GM18511 (cell line): ENCODE measurements around the gene SMC3.
"Not testable (repeated sequence)": the region's sequence is repeated elsewhere in the genome, so short reads cannot be mapped to it uniquely, and the experiment has no call there.

Experiments used
- ATAC-seq: cut with Tn5 transposase; IDR thresholded peaks from one replicate; pipeline ENCODE4 v1.9.1; 2021; ENCODE audit warnings: mild to moderate bottlenecking, moderate library complexity; ENCODE audit not compliant: unreplicated experiment

SMC3 gene

DNA sequence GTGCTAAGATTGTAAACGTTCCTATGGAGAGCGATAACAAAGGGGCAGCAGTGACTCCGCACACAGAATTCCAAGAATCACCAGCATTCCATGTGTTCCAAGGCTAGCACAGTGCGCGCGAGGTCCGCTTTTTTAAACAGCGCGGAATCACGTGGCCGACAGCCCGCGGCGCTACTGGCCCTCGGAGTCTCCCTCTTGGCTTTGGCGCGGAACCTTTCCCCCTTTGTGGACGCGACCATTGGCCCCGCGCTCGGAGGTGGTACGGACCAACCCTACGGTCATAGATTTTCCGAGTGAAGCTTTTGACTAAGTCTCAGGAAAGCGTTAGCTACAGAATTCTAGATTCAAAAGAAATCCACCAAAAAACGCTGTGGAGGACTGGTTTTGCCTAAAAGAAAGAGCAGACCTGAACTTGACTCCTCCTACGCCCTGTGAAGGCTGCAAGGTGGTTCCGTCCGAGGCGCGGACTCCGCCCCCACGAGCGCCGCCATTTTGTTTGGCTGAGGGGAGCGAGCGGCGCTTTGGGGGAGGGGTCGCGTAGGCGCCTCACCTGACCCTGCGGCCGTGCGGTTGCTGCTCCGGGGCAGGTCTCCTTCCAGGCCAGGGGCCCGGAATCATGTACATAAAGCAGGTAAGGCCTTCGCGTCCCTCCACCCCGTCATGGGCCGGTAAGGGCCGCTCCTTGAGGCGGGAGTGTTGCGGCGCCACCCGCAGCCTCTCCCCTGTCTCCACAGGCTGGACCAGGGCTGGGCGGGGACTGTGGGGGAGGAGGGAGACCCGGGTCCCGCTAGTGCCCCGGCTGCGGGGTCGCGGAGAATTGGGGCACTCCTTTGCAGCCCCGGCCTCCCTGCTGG is at the start of gene SMC3:
TSS of gene SMC3 (plus strand) at position 495 of the 854 bp plus-strand sequence. CDS start at position 617, 122 bp downstream.
- ATAC-seq: peak; percentile 88

DNA sequence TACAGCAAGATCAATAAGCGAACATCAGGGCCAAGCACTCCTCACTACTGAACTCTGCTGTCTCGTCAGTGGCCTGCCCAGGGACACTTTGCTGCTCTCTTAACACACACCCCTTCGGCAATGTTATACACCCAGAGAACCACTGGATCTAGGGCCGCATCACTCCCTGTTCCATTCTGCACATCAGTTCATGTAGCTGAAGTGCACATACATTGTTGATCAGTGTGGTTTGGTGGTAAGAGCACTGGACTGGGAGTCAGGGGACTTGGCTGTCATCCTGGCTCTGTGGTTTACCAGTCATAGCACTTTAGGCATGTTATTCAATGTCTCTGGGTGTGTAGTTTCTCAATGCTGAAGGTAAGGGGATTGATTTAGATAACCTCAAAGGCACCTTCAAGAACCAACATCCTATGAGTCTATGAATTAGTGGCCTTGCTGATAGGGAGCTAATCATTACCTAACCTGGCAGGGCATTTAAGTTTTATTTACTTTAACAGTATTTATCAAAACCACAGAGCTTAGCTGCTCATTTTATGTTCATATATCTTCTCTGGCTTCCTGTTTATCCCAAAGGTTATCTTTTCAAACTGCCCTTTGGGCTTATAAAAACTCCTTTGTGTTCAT is 45.0 kb upstream of the SMC3 start:
- peak; percentile 58 for ATAC-seq

DNA sequence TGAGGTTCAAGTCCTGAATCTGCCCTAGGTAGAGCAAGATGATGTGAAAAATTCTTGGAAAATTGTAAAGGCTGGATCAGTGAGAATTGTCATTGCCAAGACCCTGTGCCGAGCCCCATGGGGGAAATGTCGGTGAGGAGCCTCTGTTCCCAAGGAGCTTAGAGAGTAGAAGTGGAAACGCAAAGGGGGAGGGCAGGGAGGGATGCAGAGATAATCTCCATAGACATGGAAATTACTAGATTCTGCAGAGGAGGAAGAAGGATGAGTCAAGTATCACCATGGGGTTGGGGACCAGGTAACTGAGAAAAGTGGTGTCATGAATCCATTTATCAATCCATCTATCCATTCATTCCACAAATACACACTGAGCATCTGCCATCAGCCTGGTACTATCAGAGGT is 43.8 kb upstream of the SMC3 start:
- ATAC-seq: no peak

- ATAC-seq: no peak
Measured at GRCh38 chr10:110524179-110524858, 43.2 kb upstream of the SMC3 start.

DNA sequence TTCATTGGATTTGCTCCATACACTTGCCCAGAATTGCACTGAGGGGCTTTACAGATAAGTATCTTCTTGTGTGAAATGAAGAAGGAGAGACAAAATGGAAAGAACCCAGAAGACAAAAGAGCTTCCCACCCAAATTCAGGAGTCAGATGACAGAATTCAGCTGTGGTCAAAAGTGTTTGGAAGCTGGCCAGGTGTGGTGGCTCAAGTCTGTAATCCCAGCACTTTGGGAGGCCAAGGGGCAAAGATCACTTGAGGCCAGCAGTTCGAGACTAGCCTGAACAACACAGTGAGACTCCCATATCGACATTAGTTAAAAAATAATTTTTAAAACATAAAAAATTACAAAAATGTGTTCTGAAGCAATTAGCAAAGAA is 42.6 kb upstream of the SMC3 start:
- ATAC-seq: no peak

GRCh38 chr10:110525349-110526260 is 41.9 kb upstream of the SMC3 start:
- ATAC-seq: no peak

GRCh38 chr10:110527731-110528171 is 39.7 kb upstream of the SMC3 start:
- ATAC-seq: no peak

GRCh38 chr10:110528224-110528996 is 39.1 kb upstream of the SMC3 start:
- peak; percentile 9 for ATAC-seq

- ATAC-seq: peak; percentile 79
Measured at GRCh38 chr10:110528997-110529524, 38.4 kb upstream of the SMC3 start.

GRCh38 chr10:110529596-110530011 is 37.9 kb upstream of the SMC3 start:
- peak; percentile 38 for ATAC-seq

GRCh38 chr10:110530131-110530831 is 37.2 kb upstream of the SMC3 start:
- no peak for ATAC-seq

- no peak for ATAC-seq
Measured at GRCh38 chr10:110531687-110532086, 35.8 kb upstream of the SMC3 start.

- ATAC-seq: not testable (repeated sequence)
Measured at GRCh38 chr10:110532628-110533027, 34.9 kb upstream of the SMC3 start.

DNA sequence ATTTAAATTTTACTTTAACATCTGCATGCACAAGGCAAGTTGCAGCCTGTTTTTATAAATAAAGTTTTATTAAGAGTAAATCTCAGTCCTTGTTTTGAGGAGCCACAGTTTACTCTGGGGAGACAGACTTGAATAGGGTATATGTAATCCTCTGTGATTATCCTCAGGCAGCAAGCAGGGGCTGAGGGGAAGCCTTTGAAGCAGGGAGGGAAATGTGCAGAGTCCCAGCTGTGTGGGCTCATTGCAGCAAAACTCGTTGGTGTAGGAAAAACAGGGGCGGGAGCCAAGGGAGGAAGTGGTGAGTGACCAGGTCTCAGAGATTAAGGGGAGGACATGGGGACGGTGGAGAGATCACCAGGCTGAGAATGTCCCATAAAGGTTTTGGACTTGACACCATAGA is 34.3 kb upstream of the SMC3 start:
- no peak for ATAC-seq

DNA sequence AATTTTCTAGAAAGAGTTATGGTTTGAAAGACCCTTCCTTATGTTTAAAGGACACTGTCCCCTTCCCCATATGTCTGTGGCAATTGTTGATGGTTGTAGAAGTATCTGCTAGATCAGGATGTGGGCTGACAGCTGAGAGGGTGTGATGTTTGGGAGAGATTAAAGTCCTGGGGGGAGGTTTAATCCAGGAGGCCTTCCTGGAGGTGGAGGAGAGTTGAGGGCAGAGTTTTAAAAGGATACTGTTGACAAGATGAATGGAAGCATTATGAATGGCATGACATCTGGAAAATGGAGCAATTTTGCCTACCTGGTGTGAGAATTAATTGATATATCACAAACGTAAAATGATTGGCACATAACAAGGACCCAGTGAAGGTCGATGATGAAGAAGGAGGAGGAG is 32.9 kb upstream of the SMC3 start:
- ATAC-seq: no peak

DNA sequence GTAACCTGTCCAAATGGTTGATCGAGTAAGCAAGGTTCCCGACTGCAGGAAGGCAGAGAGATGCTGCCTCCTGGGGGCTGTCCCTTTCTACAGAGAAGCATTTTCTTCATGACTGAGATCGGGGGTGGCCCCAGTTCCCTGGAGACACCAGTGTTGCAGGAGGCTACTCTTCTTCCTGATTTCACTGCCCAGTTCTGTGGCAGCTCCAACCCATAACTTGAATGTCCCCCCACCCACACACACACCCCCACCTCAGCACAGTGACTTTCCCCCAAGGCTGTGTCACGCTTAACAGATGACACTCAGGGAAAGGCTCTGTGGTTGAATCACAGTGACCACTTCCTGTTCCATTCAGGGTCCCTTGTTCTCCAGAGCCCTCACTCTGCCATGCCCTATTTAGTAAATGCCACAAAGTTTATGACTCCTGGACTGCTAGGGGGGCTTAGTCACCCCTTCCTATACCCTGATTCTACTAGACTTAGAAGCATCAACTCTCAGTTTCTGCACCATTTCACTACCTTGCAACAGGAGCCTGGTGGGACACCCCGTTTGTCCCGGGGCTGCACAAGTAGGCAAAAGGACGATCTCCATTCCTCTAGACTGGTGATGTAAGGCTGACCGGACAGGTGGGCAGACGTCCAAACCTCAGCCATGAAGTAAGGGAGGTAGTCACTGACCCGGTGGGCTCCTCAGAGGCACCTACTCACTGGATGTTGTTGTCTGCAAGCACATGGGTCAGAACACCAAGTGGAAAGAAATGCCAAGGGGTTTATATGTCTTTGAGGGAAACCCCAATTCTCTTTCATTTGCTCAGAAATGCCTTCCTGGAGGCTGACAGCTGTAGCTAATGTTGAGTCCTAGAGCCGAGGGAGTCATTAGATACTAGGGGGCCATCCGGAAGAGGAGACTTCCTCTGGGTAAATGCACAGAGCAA is 31.3 kb upstream of the SMC3 start:
- ATAC-seq: peak; percentile 91

DNA sequence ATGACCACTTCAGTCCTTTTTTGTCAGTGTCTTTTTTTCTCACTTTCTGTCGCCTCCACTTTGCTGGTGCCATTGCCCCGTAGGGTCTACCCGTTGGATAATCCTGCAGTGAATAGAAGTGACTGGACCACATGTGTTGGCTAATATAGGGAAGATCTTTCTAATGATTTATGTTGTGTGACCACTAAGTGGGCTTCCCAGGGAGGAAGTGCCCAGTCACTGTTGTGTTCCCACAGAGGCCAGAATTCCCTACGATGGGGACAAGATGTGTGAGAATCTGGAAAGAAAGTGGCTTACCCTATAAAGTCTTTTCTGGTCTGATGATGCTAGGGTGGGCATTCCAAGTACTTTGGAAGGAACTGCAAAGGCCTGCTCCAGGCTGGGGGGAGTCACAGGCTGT is 28.4 kb upstream of the SMC3 start:
- ATAC-seq: no peak

DNA sequence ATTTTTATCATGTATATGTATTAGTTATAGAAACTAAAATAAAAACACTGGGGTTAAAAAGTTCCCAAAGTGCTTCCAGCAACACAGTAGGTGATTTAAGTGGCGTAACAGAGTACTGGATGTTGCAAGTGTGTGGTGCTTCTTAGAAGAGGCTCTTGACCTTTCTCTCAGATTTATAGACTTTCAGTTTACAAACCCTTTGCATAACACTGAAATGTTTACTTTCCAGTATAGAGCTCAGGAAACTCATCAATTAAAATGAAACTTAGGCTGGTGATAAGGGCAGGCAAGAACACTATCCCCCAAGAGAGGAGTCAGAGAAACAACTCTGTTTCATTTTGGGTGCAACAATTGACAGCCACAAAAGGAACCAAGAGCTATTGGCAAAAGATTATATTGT is 27.5 kb upstream of the SMC3 start:
- no peak for ATAC-seq
